Muscle layer of colon (tissue), 2 donors: ENCODE data around the gene TEAD4.

Experiments used
- H3K27ac ChIP-seq: one replicate; pipeline ENCODE4 v1.7.0; 2013; ENCODE audit warnings: low read depth, mild to moderate bottlenecking, low read length, moderate library complexity
- H3K27me3 ChIP-seq, 2 donors: one replicate each; pipeline ENCODE4 v1.7.0; 2013; ENCODE audit warnings: low read length in 2 of 2, mild to moderate bottlenecking in 2 of 2; ENCODE audit not compliant: insufficient read depth in 2 of 2, control insufficient read depth in 1 of 2
- H3K36me3 ChIP-seq: one replicate; pipeline ENCODE4 v1.7.0; 2013; ENCODE audit warnings: mild to moderate bottlenecking, low read length; ENCODE audit not compliant: insufficient read depth
- H3K4me1 ChIP-seq: one replicate; pipeline ENCODE4 v1.7.0; 2013; ENCODE audit warnings: mild to moderate bottlenecking, low read length; ENCODE audit not compliant: insufficient read depth
- H3K4me3 ChIP-seq, 2 donors: one replicate each; pipeline ENCODE4 v1.7.0; 2013; ENCODE audit warnings: low read length in 2 of 2, low read depth in 1 of 2, mild to moderate bottlenecking in 1 of 2, moderate library complexity in 1 of 2
- H3K9ac ChIP-seq: one replicate; pipeline ENCODE4 v1.7.0; 2013; ENCODE audit warnings: low read length
- H3K9me3 ChIP-seq: one replicate; pipeline ENCODE4 v1.7.0; 2013; ENCODE audit warnings: mild to moderate bottlenecking, low read length
- donor health status: abdominal sarcoma.
- donor health status: Adenocarcinoma of cecum.

The TEAD4 gene

GRCh38 chr12:2939191-2939590 lies 20.0 kb upstream of the TEAD4 start:
- H3K27ac ChIP-seq, result no peak overlapping the region
- no peaks in the 10 kb centered on the region for H3K4me1 ChIP-seq
- H3K9me3 ChIP-seq, result no peaks in the 10 kb centered on the region
- H3K4me3 ChIP-seq, result no peak overlapping the region
- no peaks in the 10 kb centered on the region for H3K27me3 ChIP-seq
- peaks cover 41% of the 10 kb centered on the region for H3K36me3 ChIP-seq
- H3K9ac ChIP-seq, result no peak overlapping the region

GRCh38 chr12:2940564-2940963 lies 18.6 kb upstream of the TEAD4 start:
- H3K9ac ChIP-seq, result no peak overlapping the region
- H3K4me1 ChIP-seq, result no peaks in the 10 kb centered on the region
- H3K36me3 ChIP-seq, result peaks cover 34% of the 10 kb centered on the region
- H3K27me3 ChIP-seq, result no peaks in the 10 kb centered on the region
- no peak overlapping the region for H3K4me3 ChIP-seq
- H3K27ac ChIP-seq, result no peak overlapping the region
- H3K9me3 ChIP-seq, result no peaks in the 10 kb centered on the region

GRCh38 chr12:2941524-2941923 lies 17.7 kb upstream of the TEAD4 start:
- Histone ChIP-seq H3K27ac (no peak overlapping the region), H3K27me3 (no peaks in the 10 kb centered on the region), H3K36me3 (peaks cover 34% of the 10 kb centered on the region), H3K4me1 (no peaks in the 10 kb centered on the region), H3K4me3 (no peak overlapping the region), H3K9me3 (no peaks in the 10 kb centered on the region), H3K9ac (no peak overlapping the region)

- Histone ChIP-seq H3K9ac (no peak overlapping the region), H3K36me3 (peaks cover 13% of the 10 kb centered on the region), H3K27ac (no peak overlapping the region), H3K27me3 (no peaks in the 10 kb centered on the region), H3K4me1 (no peaks in the 10 kb centered on the region), H3K4me3 (no peak overlapping the region), H3K9me3 (no peaks in the 10 kb centered on the region)
Measured at GRCh38 chr12:2944401-2945047, 14.7 kb upstream of the TEAD4 start.

- H3K27ac ChIP-seq, result no peak overlapping the region
- no peaks in the 10 kb centered on the region for H3K36me3 ChIP-seq
- H3K4me1 ChIP-seq, result no peaks in the 10 kb centered on the region
- no peak overlapping the region for H3K4me3 ChIP-seq
- H3K27me3 ChIP-seq, result no peaks in the 10 kb centered on the region
- H3K9ac ChIP-seq, result no peak overlapping the region
- H3K9me3 ChIP-seq, result no peaks in the 10 kb centered on the region
Measured at GRCh38 chr12:2949411-2949810, 9.8 kb upstream of the TEAD4 start.

- Histone ChIP-seq H3K27ac (no peak overlapping the region), H3K4me3 (no peak overlapping the region)
Measured at GRCh38 chr12:2955888-2956287, 3.3 kb upstream of the TEAD4 start.

GRCh38 chr12:2957816-2958431 lies 1.3 kb upstream of the TEAD4 start:
- peaks cover 4 to 6% of the 10 kb centered on the region in 2 donors for H3K27me3 ChIP-seq
- no peak overlapping the region for H3K27ac ChIP-seq
- H3K9ac ChIP-seq, result no peak overlapping the region
- no peaks in the 10 kb centered on the region for H3K9me3 ChIP-seq
- H3K36me3 ChIP-seq, result no peaks in the 10 kb centered on the region
- peak overlapping the region; percentile 16 to 43 for H3K4me3 ChIP-seq
- peaks cover 16% of the 10 kb centered on the region for H3K4me1 ChIP-seq

More at GRCh38 chr12:2955888-2956287, 3.3 kb upstream of the TEAD4 start:
- Histone ChIP-seq H3K9me3 (no peaks in the 10 kb centered on the region), H3K4me1 (peaks cover 16% of the 10 kb centered on the region), H3K9ac (no peak overlapping the region), H3K36me3 (no peaks in the 10 kb centered on the region), H3K27me3 (peaks cover 4 to 6% of the 10 kb centered on the region in 2 donors)

GRCh38 chr12:2958432-2959191 lies 585 bp upstream of the TEAD4 start:
- H3K9me3 ChIP-seq, result no peaks in the 10 kb centered on the region
- H3K9ac ChIP-seq, result no peak overlapping the region
- no peaks in the 10 kb centered on the region for H3K36me3 ChIP-seq
- peak overlapping the region; percentile 16 to 43 for H3K4me3 ChIP-seq
- peaks cover 4 to 6% of the 10 kb centered on the region in 2 donors for H3K27me3 ChIP-seq
- peaks cover 16% of the 10 kb centered on the region for H3K4me1 ChIP-seq
- H3K27ac ChIP-seq, result no peak overlapping the region

GRCh38 chr12:2959505-2960389 lies 550 bp downstream of the TEAD4 start:
- peak overlapping the region; percentile 41 to 47 for H3K4me3 ChIP-seq
- no peaks in the 10 kb centered on the region for H3K36me3 ChIP-seq
- H3K9ac ChIP-seq, result no peak overlapping the region
- peaks cover 16% of the 10 kb centered on the region for H3K4me1 ChIP-seq
- no peaks in the 10 kb centered on the region for H3K9me3 ChIP-seq
- H3K27me3 ChIP-seq, result peaks cover 4 to 6% of the 10 kb centered on the region in 2 donors
- H3K27ac ChIP-seq, result no peak overlapping the region

GRCh38 chr12:2960390-2960956 lies 1.3 kb downstream of the TEAD4 start:
- H3K9ac ChIP-seq, result no peak overlapping the region
- no peak overlapping the region for H3K27ac ChIP-seq
- no peaks in the 10 kb centered on the region for H3K36me3 ChIP-seq
- peaks cover 16% of the 10 kb centered on the region for H3K4me1 ChIP-seq
- H3K9me3 ChIP-seq, result no peaks in the 10 kb centered on the region
- H3K4me3 ChIP-seq, result peak overlapping the region; percentile 41 to 47
- peaks cover 4 to 6% of the 10 kb centered on the region in 2 donors for H3K27me3 ChIP-seq
